Mammary epithelial cell (primary cell): ENCODE data around the gene HSCB.
"Not testable (repeated sequence)": the region's sequence is repeated elsewhere in the genome, so short reads cannot be mapped to it uniquely, and the experiment has no call there.

ENCODE experiments used
- EZH2 ChIP-seq: IDR thresholded peaks from 2 replicates; pipeline ENCODE4 v1.6.1; 2012; ENCODE audit warnings: low read length, inconsistent platforms, borderline replicate concordance
- TF ChIP-seq, protein P1 (sequence below), 2 donors: IDR thresholded peaks in 1 of 2; conservative IDR thresholded peaks in 1 of 2; 2 replicates each; pipeline ENCODE4 v1.5.1; 2011 to 2012; ENCODE audit warnings: inconsistent platforms in 2 of 2, low read length in 2 of 2, mild to moderate bottlenecking in 2 of 2, control low read depth in 1 of 2, low read depth in 1 of 2; ENCODE audit not compliant: insufficient read depth in 1 of 2; ENCODE audit errors: extremely low read depth in 1 of 2

DNA sequence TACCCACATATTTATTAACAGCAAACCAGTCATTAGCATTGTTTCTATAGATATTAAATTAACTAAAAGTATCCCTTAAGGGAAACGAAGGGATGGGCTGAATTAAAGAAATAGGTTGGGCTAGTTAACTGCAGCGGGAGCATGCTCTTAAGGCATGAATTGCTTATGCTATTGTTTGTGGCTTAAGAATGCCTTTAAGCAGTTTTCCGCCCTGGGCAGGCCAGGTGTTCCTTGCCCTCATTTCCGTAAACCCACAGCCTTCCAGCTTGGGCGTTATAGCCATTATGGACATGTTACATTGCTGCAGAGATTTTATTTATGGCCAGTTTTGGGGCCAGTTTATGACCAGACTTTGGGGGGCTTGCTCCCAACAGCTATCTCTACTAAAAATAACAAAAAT, 63.6 kb downstream of the HSCB start:
- TF ChIP-seq, protein P1, sequence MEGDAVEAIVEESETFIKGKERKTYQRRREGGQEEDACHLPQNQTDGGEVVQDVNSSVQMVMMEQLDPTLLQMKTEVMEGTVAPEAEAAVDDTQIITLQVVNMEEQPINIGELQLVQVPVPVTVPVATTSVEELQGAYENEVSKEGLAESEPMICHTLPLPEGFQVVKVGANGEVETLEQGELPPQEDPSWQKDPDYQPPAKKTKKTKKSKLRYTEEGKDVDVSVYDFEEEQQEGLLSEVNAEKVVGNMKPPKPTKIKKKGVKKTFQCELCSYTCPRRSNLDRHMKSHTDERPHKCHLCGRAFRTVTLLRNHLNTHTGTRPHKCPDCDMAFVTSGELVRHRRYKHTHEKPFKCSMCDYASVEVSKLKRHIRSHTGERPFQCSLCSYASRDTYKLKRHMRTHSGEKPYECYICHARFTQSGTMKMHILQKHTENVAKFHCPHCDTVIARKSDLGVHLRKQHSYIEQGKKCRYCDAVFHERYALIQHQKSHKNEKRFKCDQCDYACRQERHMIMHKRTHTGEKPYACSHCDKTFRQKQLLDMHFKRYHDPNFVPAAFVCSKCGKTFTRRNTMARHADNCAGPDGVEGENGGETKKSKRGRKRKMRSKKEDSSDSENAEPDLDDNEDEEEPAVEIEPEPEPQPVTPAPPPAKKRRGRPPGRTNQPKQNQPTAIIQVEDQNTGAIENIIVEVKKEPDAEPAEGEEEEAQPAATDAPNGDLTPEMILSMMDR (conservative IDR thresholded peaks at IDR 0.05 in 1 of 2, IDR thresholded peaks at IDR 0.05 in 1 of 2; ENCODE audit: extremely low read depth in 1 of 2, insufficient read depth in 1 of 2, low read depth in 1 of 2, low read length in 2 of 2) = not testable (repeated sequence)
- TF ChIP-seq EZH2 = not testable (repeated sequence)
